ENCODE data around the gene LAMA5. TPM values are rescaled to one million over a fixed set of nuclear protein-coding genes. Genes with fewer than 3 reads are reported as not detected.

The LAMA5 gene
- total RNA-seq, 4 donors from 2014 or later, result 93.9 to 179 (median 117) TPM

- Histone ChIP-seq H3K9me3 (no peaks in the 10 kb centered on the region), H3K27me3 (no peaks in the 10 kb centered on the region), H3K36me3 (no peaks in the 10 kb centered on the region), H3K27ac (peak overlapping the region; percentile 90 to 97 (median 92)), H3K4me1 (peaks cover 82 to 94% of the 10 kb centered on the region in 2 donors), H3K4me3 (replicated peaks in 1 of 3) (peak overlapping the region in 1 of 3 donors; percentile 8)
- WGBS, 2 donors, result 37 to 71% methylated on average over 11 to 13 of the region's 25 CpGs
- intact Hi-C loops (cut with DNase I), result no loop called here
- peak in 1 of 2 donors; percentile 69 for DNase-seq
- TF ChIP-seq, protein P1, sequence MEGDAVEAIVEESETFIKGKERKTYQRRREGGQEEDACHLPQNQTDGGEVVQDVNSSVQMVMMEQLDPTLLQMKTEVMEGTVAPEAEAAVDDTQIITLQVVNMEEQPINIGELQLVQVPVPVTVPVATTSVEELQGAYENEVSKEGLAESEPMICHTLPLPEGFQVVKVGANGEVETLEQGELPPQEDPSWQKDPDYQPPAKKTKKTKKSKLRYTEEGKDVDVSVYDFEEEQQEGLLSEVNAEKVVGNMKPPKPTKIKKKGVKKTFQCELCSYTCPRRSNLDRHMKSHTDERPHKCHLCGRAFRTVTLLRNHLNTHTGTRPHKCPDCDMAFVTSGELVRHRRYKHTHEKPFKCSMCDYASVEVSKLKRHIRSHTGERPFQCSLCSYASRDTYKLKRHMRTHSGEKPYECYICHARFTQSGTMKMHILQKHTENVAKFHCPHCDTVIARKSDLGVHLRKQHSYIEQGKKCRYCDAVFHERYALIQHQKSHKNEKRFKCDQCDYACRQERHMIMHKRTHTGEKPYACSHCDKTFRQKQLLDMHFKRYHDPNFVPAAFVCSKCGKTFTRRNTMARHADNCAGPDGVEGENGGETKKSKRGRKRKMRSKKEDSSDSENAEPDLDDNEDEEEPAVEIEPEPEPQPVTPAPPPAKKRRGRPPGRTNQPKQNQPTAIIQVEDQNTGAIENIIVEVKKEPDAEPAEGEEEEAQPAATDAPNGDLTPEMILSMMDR (IDR thresholded peaks at IDR 0.05), result no peak
- TF ChIP-seq POLR2A (IDR thresholded peaks at IDR 0.05), result no peak
Observed at GRCh38 chr20:62357187-62357667, 9.9 kb downstream of the LAMA5 start.

- 48 to 55% methylated on average over 10 to 14 of the region's 17 CpGs for WGBS, 2 donors
- peak overlapping the region in 1 of 3 donors; percentile 10 for H3K4me3 ChIP-seq (replicated peaks in 1 of 3)
Observed at GRCh38 chr20:62356589-62357186, 10.4 kb downstream of the LAMA5 start.

GRCh38 chr20:62355878-62356588 is 11.1 kb downstream of the LAMA5 start:
- Histone ChIP-seq H3K4me3 (replicated peaks in 1 of 3) (peak overlapping the region in 1 of 3 donors; percentile 10), H3K4me1 (peaks cover 78 to 94% of the 10 kb centered on the region in 2 donors), H3K36me3 (peaks cover 0 to 8% of the 10 kb centered on the region in 2 donors), H3K27me3 (no peaks in the 10 kb centered on the region), H3K9me3 (no peaks in the 10 kb centered on the region), H3K27ac (peak overlapping the region; percentile 90 to 97 (median 92))
- WGBS, 2 donors, result 35 to 48% methylated on average over 25 to 29 of the region's 29 CpGs
- TF ChIP-seq, protein P1 (IDR thresholded peaks at IDR 0.05), result no peak
- no peak for TF ChIP-seq POLR2A (IDR thresholded peaks at IDR 0.05)
- intact Hi-C loops (cut with DNase I), result no loop called here
- no peak for DNase-seq

More at GRCh38 chr20:62356589-62357186, 10.4 kb downstream of the LAMA5 start:
- intact Hi-C loops (cut with DNase I), result no loop called here
- Histone ChIP-seq H3K36me3 (peaks cover 0 to 4% of the 10 kb centered on the region in 2 donors), H3K4me1 (peaks cover 82 to 94% of the 10 kb centered on the region in 2 donors), H3K27ac (peak overlapping the region; percentile 90 to 97 (median 92)), H3K9me3 (no peaks in the 10 kb centered on the region), H3K27me3 (no peaks in the 10 kb centered on the region)
- no peak for DNase-seq
- TF ChIP-seq POLR2A (IDR thresholded peaks at IDR 0.05), result no peak
- TF ChIP-seq, protein P1 (IDR thresholded peaks at IDR 0.05), result no peak

- Histone ChIP-seq H3K4me1 (peaks cover 74 to 94% of the 10 kb centered on the region in 2 donors), H3K4me3 (replicated peaks in 1 of 3) (no peak overlapping the region), H3K27me3 (no peaks in the 10 kb centered on the region), H3K9me3 (no peaks in the 10 kb centered on the region), H3K27ac (peak overlapping the region; percentile 90 to 97 (median 92)), H3K36me3 (peaks cover 0 to 13% of the 10 kb centered on the region in 2 donors)
- 63% methylated on average over 6 of the region's 11 CpGs; no CpG with 5 or more reads in 1 of the 2 donors for WGBS, 2 donors
- TF ChIP-seq, protein P1 (IDR thresholded peaks at IDR 0.05), result no peak
- no peak for TF ChIP-seq POLR2A (IDR thresholded peaks at IDR 0.05)
- intact Hi-C loops (cut with DNase I), result no loop called here
- peak in 1 of 2 donors; percentile 53 for DNase-seq
Observed at GRCh38 chr20:62355516-62355877, 11.6 kb downstream of the LAMA5 start.

Measured in thyroid gland (tissue), 4 donors.